ENCODE data around the gene SMNDC1. TPM values are rescaled to one million over a fixed set of nuclear protein-coding genes. Genes with fewer than 3 reads are reported as not detected.

Gene SMNDC1
- polyA plus RNA-seq, 1 experiment = 6.1 TPM

DNA sequence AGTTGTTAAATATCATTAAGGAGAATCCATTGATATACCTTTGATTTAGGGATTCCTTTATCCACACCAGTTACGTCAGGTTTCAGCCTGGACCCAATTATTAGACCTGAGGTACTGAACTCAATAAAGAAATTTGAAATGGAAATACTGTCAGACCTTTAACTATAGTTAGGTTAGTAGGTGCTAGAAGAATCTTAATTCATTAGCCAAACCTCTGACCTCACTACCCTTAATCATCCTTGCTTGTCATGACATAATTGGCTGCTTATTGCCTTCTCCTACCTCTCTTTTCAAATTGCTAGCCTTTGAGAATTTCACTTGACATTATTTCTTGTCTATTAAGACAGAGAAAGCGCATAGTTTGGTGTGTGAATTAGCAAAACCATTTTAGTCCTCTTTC lies 27.1 kb downstream of the SMNDC1 start:
- TF ChIP-seq, protein P1, sequence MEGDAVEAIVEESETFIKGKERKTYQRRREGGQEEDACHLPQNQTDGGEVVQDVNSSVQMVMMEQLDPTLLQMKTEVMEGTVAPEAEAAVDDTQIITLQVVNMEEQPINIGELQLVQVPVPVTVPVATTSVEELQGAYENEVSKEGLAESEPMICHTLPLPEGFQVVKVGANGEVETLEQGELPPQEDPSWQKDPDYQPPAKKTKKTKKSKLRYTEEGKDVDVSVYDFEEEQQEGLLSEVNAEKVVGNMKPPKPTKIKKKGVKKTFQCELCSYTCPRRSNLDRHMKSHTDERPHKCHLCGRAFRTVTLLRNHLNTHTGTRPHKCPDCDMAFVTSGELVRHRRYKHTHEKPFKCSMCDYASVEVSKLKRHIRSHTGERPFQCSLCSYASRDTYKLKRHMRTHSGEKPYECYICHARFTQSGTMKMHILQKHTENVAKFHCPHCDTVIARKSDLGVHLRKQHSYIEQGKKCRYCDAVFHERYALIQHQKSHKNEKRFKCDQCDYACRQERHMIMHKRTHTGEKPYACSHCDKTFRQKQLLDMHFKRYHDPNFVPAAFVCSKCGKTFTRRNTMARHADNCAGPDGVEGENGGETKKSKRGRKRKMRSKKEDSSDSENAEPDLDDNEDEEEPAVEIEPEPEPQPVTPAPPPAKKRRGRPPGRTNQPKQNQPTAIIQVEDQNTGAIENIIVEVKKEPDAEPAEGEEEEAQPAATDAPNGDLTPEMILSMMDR (IDR thresholded peaks at IDR 0.05; ENCODE audit: insufficient read depth, low read depth, low read length) = no peak
- H3K36me3 ChIP-seq (ENCODE audit: control insufficient read depth, insufficient read depth, low read length) = no peaks in the 10 kb centered on the region
- CTCF ChIA-PET = interaction anchor here (1.3 kb wide), 1 partner anchor 393 kb away, joined by 3 read pairs; no protein-coding TSS in a partner anchor
- H3K27me3 ChIP-seq (ENCODE audit: control insufficient read depth, insufficient read depth, low read length) = no peaks in the 10 kb centered on the region
- POLR2A ChIA-PET = no interaction called here
- DNase-seq (ENCODE audit: low read depth) = no peak
- H3K4me3 ChIP-seq (ENCODE audit: low read depth, low read length) = no peak overlapping the region

DNA sequence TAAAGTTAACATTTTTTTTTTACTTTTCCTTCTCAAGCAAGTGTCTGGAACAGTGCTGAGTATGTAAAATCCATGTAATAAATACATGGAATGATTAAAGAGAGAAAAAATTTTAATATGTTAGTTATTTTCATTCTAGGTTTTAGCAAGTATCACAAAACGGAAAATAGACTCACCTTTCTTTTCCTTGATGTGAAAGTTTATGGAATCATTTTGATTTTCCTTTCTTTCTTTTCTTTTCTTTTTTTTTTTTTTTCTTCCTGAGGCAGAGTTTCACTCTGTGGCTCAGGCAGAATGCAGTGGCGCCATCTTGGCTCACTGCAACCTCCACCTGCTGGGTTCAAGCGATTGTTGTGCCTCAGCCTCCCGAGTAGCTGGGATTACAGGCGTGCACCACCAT lies 28.1 kb downstream of the SMNDC1 start:
- Histone ChIP-seq H3K4me3 (ENCODE audit: low read depth, low read length) (no peak overlapping the region), H3K36me3 (ENCODE audit: control insufficient read depth, insufficient read depth, low read length) (no peaks in the 10 kb centered on the region), H3K27me3 (ENCODE audit: control insufficient read depth, insufficient read depth, low read length) (no peaks in the 10 kb centered on the region)
- no peak for DNase-seq (ENCODE audit: low read depth)
- CTCF ChIA-PET = interaction anchor here (1.3 kb wide), 1 partner anchor 392 kb away, joined by 3 read pairs; no protein-coding TSS in a partner anchor
- TF ChIP-seq, protein P1 (IDR thresholded peaks at IDR 0.05; ENCODE audit: insufficient read depth, low read depth, low read length) = no peak
- POLR2A ChIA-PET = no interaction called here

DNA sequence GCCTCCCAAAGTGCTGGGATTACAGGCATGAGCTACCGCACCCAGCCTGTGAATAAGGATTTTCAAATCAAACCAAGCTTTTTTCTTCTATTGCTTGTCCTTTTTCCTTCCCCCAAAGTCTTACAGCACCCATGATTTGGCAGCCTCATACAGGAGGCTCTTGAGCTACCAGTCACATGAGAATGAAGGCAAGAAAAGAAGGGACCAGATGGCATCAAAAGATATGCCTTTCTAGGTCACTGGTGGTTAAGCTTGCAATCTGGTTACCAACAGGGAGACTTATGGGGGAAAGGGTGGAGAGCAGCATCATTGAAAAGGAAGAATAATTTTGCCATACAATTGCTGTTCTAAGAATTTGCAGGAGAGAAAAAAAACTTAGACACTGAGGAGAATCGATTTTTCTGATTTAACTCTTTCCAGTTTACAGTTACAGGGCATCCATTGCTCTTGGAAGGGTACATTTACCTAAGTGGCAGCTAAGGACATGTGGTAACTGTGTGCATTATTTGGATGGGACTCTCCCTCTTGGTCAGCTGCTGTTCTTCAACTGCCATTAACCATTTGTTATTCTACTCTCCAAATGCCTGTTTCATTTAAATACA lies 29.5 kb downstream of the SMNDC1 start:
- ChIA-PET CTCF (interaction anchor here (1.1 to 4.2 kb wide), 5 partner anchors 8 to 391 kb away, joined by 3 to 20 read pairs (median 5); no protein-coding TSS in a partner anchor), POLR2A (no interaction called here)
- Histone ChIP-seq H3K27me3 (ENCODE audit: control insufficient read depth, insufficient read depth, low read length) (no peaks in the 10 kb centered on the region), H3K36me3 (ENCODE audit: control insufficient read depth, insufficient read depth, low read length) (no peaks in the 10 kb centered on the region), H3K4me3 (ENCODE audit: low read depth, low read length) (no peak overlapping the region)
- TF ChIP-seq, protein P1 (IDR thresholded peaks at IDR 0.05; ENCODE audit: insufficient read depth, low read depth, low read length) = no peak
- no peak for DNase-seq (ENCODE audit: low read depth)

DNA sequence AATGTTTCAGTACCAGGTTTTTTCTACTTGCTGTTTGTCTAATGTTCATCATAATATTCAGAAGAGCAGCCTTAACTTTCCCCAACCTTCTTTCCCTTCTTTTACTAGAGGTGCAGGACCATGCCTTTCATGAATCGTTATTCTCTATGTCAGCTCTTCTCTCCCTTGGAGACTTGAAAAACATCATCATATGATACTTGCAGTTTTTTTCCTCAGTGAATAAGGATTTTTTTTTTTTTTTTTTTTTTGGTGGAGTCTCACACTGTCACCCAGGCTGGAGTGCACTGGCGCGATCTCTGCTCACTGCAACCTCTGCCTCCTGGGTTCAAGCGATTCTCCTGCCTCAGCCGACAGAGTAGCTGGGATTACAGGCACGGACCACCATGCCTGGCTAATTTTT lies 30.1 kb downstream of the SMNDC1 start:
- CTCF ChIA-PET = interaction anchor here (0.6 to 4.2 kb wide), 6 partner anchors 8 to 391 kb away, joined by 3 to 20 read pairs (median 4); no protein-coding TSS in a partner anchor
- no peak for DNase-seq (ENCODE audit: low read depth)
- no peaks in the 10 kb centered on the region for H3K36me3 ChIP-seq (ENCODE audit: control insufficient read depth, insufficient read depth, low read length)
- no peaks in the 10 kb centered on the region for H3K27me3 ChIP-seq (ENCODE audit: control insufficient read depth, insufficient read depth, low read length)
- TF ChIP-seq, protein P1 (IDR thresholded peaks at IDR 0.05; ENCODE audit: insufficient read depth, low read depth, low read length) = no peak
- H3K4me3 ChIP-seq (ENCODE audit: low read depth, low read length) = no peak overlapping the region
- POLR2A ChIA-PET = no interaction called here

DNA sequence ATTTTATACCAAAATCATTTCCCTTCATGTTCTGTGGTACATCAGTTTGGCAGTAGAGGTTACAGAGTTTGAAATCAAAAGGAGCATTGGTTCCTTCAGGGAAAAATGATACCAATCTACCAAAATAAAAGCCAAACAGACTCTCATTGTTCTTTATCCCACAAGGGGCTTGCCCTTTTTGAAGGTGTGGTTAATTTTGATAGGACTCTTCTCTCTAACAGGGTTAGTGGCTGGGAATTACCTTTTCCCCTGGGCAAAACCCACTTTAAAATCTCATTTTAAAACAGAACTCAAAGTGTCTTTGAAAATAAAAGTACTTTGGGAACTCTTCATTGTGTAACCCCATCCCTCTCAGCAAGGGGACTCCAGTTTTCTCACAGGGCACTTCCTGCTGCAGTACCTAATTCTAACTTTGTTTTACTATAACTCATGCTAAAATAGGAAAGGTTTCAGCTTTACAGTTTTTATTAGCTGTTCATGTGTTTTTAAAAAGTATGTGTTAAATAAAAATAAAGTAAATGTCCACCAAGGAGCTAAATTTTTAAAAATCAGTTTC lies 30.6 kb downstream of the SMNDC1 start:
- no peak for DNase-seq (ENCODE audit: low read depth)
- Histone ChIP-seq H3K27me3 (ENCODE audit: control insufficient read depth, insufficient read depth, low read length) (no peaks in the 10 kb centered on the region), H3K36me3 (ENCODE audit: control insufficient read depth, insufficient read depth, low read length) (no peaks in the 10 kb centered on the region), H3K4me3 (ENCODE audit: low read depth, low read length) (no peak overlapping the region)
- POLR2A ChIA-PET = interaction anchor here (0.6 kb wide), 1 partner anchor 87 kb away, joined by 3 read pairs; no protein-coding TSS in a partner anchor
- CTCF ChIA-PET = interaction anchor here (0.6 to 4.2 kb wide), 5 partner anchors 9 to 390 kb away, joined by 3 to 20 read pairs (median 4); no protein-coding TSS in a partner anchor
- TF ChIP-seq, protein P1 (IDR thresholded peaks at IDR 0.05; ENCODE audit: insufficient read depth, low read depth, low read length) = no peak
